IMR-90 (cell line): Measurements from ENCODE around the gene SMIM41. TPM values are rescaled to one million over a fixed set of nuclear protein-coding genes. Genes with fewer than 3 reads are reported as not detected.
A peak's percentile ranks its signal among the peaks of the same experiment; 100 is the strongest.

ENCODE experiments used
- ATAC-seq: fragments of 200-7000 bp; cut with Tn5 transposase; 2 replicates; pipeline ENCODE4 v1.9.1; 2020; ENCODE audit warnings: low read depth, mild to moderate bottlenecking, moderate library complexity
- BruUV-seq: library from RNA; stranded (reverse); fragments of 400-500 nt; replicated peaks from 2 replicates; lab custom pipeline; 2021; lab: Mats Ljungman, UMichigan
- CTCF ChIA-PET: fragments of 300-600 bp; formaldehyde crosslinking; extraction: SDS; loops from one replicate; lab custom pipeline; 2021; ENCODE audit warnings: antibody characterized with exemption; lab: Yijun Ruan, JAX
- POLR2A ChIA-PET: fragments of 300-600 bp; sonication (Branson Sonifier 250); formaldehyde crosslinking; loops from one replicate; lab custom pipeline; 2022; ENCODE audit warnings: antibody characterized with exemption; ENCODE audit not compliant: unreplicated experiment; lab: Charles Lee
- DNase-seq: peaks from one replicate; pipeline ENCODE4 v3.0.0; 2013
- H2AFZ ChIP-seq: replicated peaks from 2 replicates; pipeline ENCODE3; 2013; ENCODE audit warnings: low read length, mild to moderate bottlenecking; ENCODE audit not compliant: poor library complexity
- H2AK5ac ChIP-seq: 2 replicates; pipeline ENCODE4 v1.6.1; 2013; ENCODE audit warnings: low read depth, low read length, inconsistent platforms
- H2AK9ac ChIP-seq: replicated peaks from 2 replicates; pipeline ENCODE3; 2013; ENCODE audit warnings: mild to moderate bottlenecking, low read depth, low read length, moderate library complexity; ENCODE audit not compliant: poor library complexity
- H2BK120ac ChIP-seq: 2 replicates; pipeline ENCODE4 v1.6.1; 2013; ENCODE audit warnings: low read depth, low read length, inconsistent platforms
- H2BK15ac ChIP-seq: 3 replicates; pipeline ENCODE4 v1.6.1; 2013; ENCODE audit warnings: low read depth, low read length, inconsistent platforms
- H2BK20ac ChIP-seq: 2 replicates; pipeline ENCODE4 v1.6.1; 2013; ENCODE audit warnings: low read depth, mild to moderate bottlenecking, inconsistent platforms, low read length, moderate library complexity
- H2BK5ac ChIP-seq: 2 replicates; pipeline ENCODE4 v1.6.1; 2013; ENCODE audit warnings: mild to moderate bottlenecking, low read depth, low read length, inconsistent platforms; ENCODE audit not compliant: poor library complexity, severe bottlenecking
- H3K14ac ChIP-seq: replicated peaks from 2 replicates; pipeline ENCODE4 v1.6.1; 2013; ENCODE audit warnings: low read depth, low read length, inconsistent platforms
- H3K18ac ChIP-seq: 2 replicates; pipeline ENCODE4 v1.6.1; 2013; ENCODE audit warnings: low read depth, low read length, control low read depth
- H3K23ac ChIP-seq: 2 replicates; pipeline ENCODE4 v1.6.1; 2013; ENCODE audit warnings: low read depth, low read length, inconsistent platforms
- H3K27ac ChIP-seq: 2 replicates; pipeline ENCODE4 v1.5.1; 2013; ENCODE audit warnings: mild to moderate bottlenecking, control low read depth, low read length; ENCODE audit not compliant: insufficient read depth
- H3K27me3 ChIP-seq: 2 replicates; pipeline ENCODE4 v1.6.1; 2013; ENCODE audit warnings: low read length; ENCODE audit not compliant: control insufficient read depth, insufficient read depth
- H3K36me3 ChIP-seq: 2 replicates; pipeline ENCODE4 v1.6.1; 2013; ENCODE audit warnings: low read length, mixed read lengths; ENCODE audit not compliant: control insufficient read depth, insufficient read depth
- H3K4ac ChIP-seq: 2 replicates; pipeline ENCODE4 v1.6.1; 2013; ENCODE audit warnings: low read depth, low read length, inconsistent platforms
- H3K4me1 ChIP-seq: 2 replicates; pipeline ENCODE4 v1.6.1; 2013; ENCODE audit warnings: low read length, mixed read lengths; ENCODE audit not compliant: control insufficient read depth, insufficient read depth
- H3K4me2 ChIP-seq: 2 replicates; pipeline ENCODE4 v1.6.1; 2013; ENCODE audit warnings: low read depth, mild to moderate bottlenecking, control low read depth, low read length, moderate library complexity
- H3K4me3 ChIP-seq: 2 replicates; pipeline ENCODE4 v1.5.1; 2013; ENCODE audit warnings: low read depth, mild to moderate bottlenecking, control low read depth, low read length, moderate library complexity; ENCODE audit not compliant: insufficient read depth
- H3K56ac ChIP-seq: 2 replicates; pipeline ENCODE4 v1.6.1; 2013; ENCODE audit warnings: low read length, inconsistent platforms; ENCODE audit not compliant: insufficient read depth; ENCODE audit errors: extremely low read depth
- H3K79me1 ChIP-seq, 2 experiments: 2 replicates each; pipeline ENCODE4 v1.6.1; 2013; ENCODE audit warnings: low read length in 2 of 2, inconsistent platforms in 1 of 2, low read depth in 1 of 2
- H3K9ac ChIP-seq: 2 replicates; pipeline ENCODE4 v1.6.1; 2013; ENCODE audit warnings: low read depth, low read length, control low read depth
- H3K9me1 ChIP-seq: 2 replicates; pipeline ENCODE4 v1.6.1; 2013; ENCODE audit warnings: low read length, inconsistent platforms; ENCODE audit not compliant: insufficient read depth
- H3K9me3 ChIP-seq: 2 replicates; pipeline ENCODE4 v1.6.1; 2013; ENCODE audit warnings: low read length; ENCODE audit not compliant: control insufficient read depth, insufficient read depth
- H4K20me1 ChIP-seq: 2 replicates; pipeline ENCODE4 v1.6.1; 2013; ENCODE audit warnings: low read length, inconsistent platforms; ENCODE audit not compliant: insufficient read depth
- H4K5ac ChIP-seq: 2 replicates; pipeline ENCODE4 v1.6.1; 2013; ENCODE audit warnings: mild to moderate bottlenecking, low read depth, low read length, control low read depth
- H4K8ac ChIP-seq, 2 experiments: 2 replicates each; pipeline ENCODE4 v1.6.1; 2013; ENCODE audit warnings: low read depth in 2 of 2, low read length in 2 of 2, control low read depth in 1 of 2, inconsistent platforms in 1 of 2
- H4K91ac ChIP-seq: 2 replicates; pipeline ENCODE4 v1.6.1; 2013; ENCODE audit warnings: low read depth, low read length, inconsistent platforms; ENCODE audit not compliant: insufficient read depth
- MAZ ChIP-seq: IDR thresholded peaks from 2 replicates; pipeline ENCODE4 v1.6.1; 2012; ENCODE audit warnings: low read depth, mild to moderate bottlenecking, low read length, improper control_type of control experiment, moderate library complexity, borderline replicate concordance
- MXI1 ChIP-seq: IDR thresholded peaks from 2 replicates; pipeline ENCODE4 v1.6.1; 2012; ENCODE audit warnings: low read depth, mild to moderate bottlenecking, low read length, moderate library complexity, borderline replicate concordance
- RCOR1 ChIP-seq: IDR thresholded peaks from 2 replicates; pipeline ENCODE4 v1.6.1; 2012; ENCODE audit warnings: mild to moderate bottlenecking, low read length, improper control_type of control experiment; ENCODE audit not compliant: insufficient replicate concordance
- SMC3 ChIP-seq: fragments of 150-350 bp; IDR thresholded peaks from 2 replicates; pipeline ENCODE4 v1.6.1; 2016; ENCODE audit warnings: low read depth, mild to moderate bottlenecking, antibody characterized with exemption, low read length, moderate library complexity
- WGBS, 2 experiments: methylation state at CpG; one replicate each; pipeline versions ENCODE4 v1.1.5 to v1.1.7; 2013; ENCODE audit warnings: missing lambda C conversion rate in 2 of 2; ENCODE audit not compliant: insufficient read length in 1 of 2; ENCODE audit errors: extremely low coverage in 2 of 2; 5-methylcytosine and 5-hydroxymethylcytosine counted together
- dilution Hi-C: fragments of 300-500 bp; cut with HindIII; formaldehyde crosslinking; loops from one replicate; pipeline ENCODE4 v1.14.3; 2018; ENCODE audit warnings: low sequenced_read_pairs; ENCODE audit not compliant: unreplicated experiment
- in situ Hi-C: fragments of 300-500 bp; cut with MboI; formaldehyde crosslinking; loops from 3 replicates; pipeline ENCODE4 v1.14.3; 2019; ENCODE audit warnings: low sequenced_read_pairs, inconsistent platforms, mixed read lengths
- intact Hi-C: fragments of 100-400 bp; cut with micrococcal nuclease; formaldehyde crosslinking; loops from 2 replicates; pipeline ENCODE4 v1.10.0; 2022
- polyA plus RNA-seq, 3 experiments: library from polyadenylated mRNA; depleted of rRNA; stranded (reverse); fragments of >200 nt; gene quantifications; 2 replicates each; pipeline ENCODE4 v1.2.3, GENCODE V29; 2012; ENCODE audit warnings: low replicate concordance in 1 of 3
- total RNA-seq: library from RNA; depleted of rRNA; stranded (reverse); fragments of >200 nt; gene quantifications from 2 replicates; pipeline ENCODE4 v1.2.3, GENCODE V29; 2012

SMIM41 gene
- total and polyA plus RNA-seq, 2 of the 4 experiments (the other 2 are of a cell fraction): not detected

GRCh38 chr12:52155048-52155868 lies 75.8 kb downstream of the SMIM41 start:
- Histone ChIP-seq H3K4me2 (no peak overlapping the region), H3K36me3 (no peaks in the 10 kb centered on the region), H3K4me1 (no peaks in the 10 kb centered on the region), H2BK120ac (peak overlapping the region; percentile 30), H3K4ac (peak overlapping the region; percentile 63), H3K27me3 (no peaks in the 10 kb centered on the region), H3K23ac (no peak overlapping the region), H4K8ac (peak overlapping the region in 1 of 2 experiments; percentile 15; a peak in 1 of 4 replicates), H2AK9ac (peak overlapping the region; percentile 85), H3K9ac (no peak overlapping the region), H4K91ac (peak overlapping the region; percentile 54; the same call in 1 of the 2 replicates), H3K18ac (no peak overlapping the region), H2AFZ (peak overlapping the region; percentile 81), H3K27ac (no peak overlapping the region), H2BK15ac (no peak overlapping the region), H3K79me1 (no peaks in the 10 kb centered on the region), H2BK5ac (no peak overlapping the region), H3K4me3 (no peak overlapping the region), H3K14ac (no peak overlapping the region), H3K9me3 (no peaks in the 10 kb centered on the region), H4K5ac (no peak overlapping the region), H3K56ac (no peak overlapping the region), H3K9me1 (peaks cover 17% of the 10 kb centered on the region; the same call in 1 of the 2 replicates), H2AK5ac (peak overlapping the region; percentile 17), H4K20me1 (no peaks in the 10 kb centered on the region), H2BK20ac (peak overlapping the region; percentile 56; the same call in 1 of the 2 replicates)
- no TSS peak for BruUV-seq
- in situ Hi-C loops (loop anchor here (5.0 to 10.0 kb wide), 3 partner anchors 172 to 820 kb away; no protein-coding TSS in a partner anchor), dilution Hi-C loops (no loop called here), intact Hi-C loops (no loop called here)
- POLR2A ChIA-PET: no interaction called here
- 43% methylated on average over 1 of the region's 8 CpGs; no CpG with 5 or more reads in 1 of the 2 experiments for WGBS, 2 experiments
- TF ChIP-seq MAZ (no peak), MXI1 (no peak), SMC3 (no peak), RCOR1 (no peak)
- CTCF ChIA-PET: interaction anchor here (1.0 to 1.8 kb wide), 6 partner anchors 58 to 725 kb away, joined by 3 to 5 read pairs (median 4); no protein-coding TSS in a partner anchor
- no peak for DNase-seq
- ATAC-seq: no peak
